OCI-LY3 (cell line): ENCODE data around the gene USP7.

Source experiments
- EZH2phosphoT487 ChIP-seq: fragments of 200-600 bp; shearing (Covaris generic); IDR thresholded peaks from 2 replicates; pipeline ENCODE4 v1.6.1; 2018; ENCODE audit warnings: antibody characterized with exemption, mixed run types, low read depth
- TF ChIP-seq, protein P1 (sequence below): fragments of 200-600, 300-600 bp; sonication (generic); IDR thresholded peaks from 2 replicates; pipeline ENCODE4 v1.5.1; 2014; ENCODE audit warnings: antibody characterized with exemption, low read length, low read depth

DNA sequence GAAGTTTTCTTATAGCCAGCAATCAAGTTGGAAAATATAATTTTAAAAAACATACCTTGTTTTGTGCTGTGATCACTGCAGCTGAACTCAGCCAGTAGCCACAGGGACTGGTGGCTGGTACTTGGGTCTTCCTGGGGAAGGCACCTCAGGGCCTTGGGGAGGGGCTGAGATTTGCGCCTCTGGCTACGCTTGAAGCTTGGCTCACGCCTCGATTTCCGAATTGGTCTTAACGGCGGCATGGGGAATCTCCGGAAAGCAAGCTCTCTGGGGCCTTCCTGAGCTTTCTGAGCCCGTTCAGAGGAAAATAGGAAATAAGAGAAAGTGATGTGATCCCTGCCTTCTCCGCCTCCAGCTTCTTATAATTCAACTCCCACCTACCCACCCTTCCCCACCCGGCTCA lies 11.3 kb upstream of the USP7 start:
- TF ChIP-seq, protein P1, sequence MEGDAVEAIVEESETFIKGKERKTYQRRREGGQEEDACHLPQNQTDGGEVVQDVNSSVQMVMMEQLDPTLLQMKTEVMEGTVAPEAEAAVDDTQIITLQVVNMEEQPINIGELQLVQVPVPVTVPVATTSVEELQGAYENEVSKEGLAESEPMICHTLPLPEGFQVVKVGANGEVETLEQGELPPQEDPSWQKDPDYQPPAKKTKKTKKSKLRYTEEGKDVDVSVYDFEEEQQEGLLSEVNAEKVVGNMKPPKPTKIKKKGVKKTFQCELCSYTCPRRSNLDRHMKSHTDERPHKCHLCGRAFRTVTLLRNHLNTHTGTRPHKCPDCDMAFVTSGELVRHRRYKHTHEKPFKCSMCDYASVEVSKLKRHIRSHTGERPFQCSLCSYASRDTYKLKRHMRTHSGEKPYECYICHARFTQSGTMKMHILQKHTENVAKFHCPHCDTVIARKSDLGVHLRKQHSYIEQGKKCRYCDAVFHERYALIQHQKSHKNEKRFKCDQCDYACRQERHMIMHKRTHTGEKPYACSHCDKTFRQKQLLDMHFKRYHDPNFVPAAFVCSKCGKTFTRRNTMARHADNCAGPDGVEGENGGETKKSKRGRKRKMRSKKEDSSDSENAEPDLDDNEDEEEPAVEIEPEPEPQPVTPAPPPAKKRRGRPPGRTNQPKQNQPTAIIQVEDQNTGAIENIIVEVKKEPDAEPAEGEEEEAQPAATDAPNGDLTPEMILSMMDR = no peak
- TF ChIP-seq EZH2phosphoT487 = no peak
